NCI-H510A (cell line): ENCODE data around the gene PCDH12.

Source experiments
- DNase-seq: peaks from one replicate; lab custom pipeline; 2025; lab: John Stamatoyannopoulos, UW

PCDH12 gene

GRCh38 chr5:141966275-141966962, 8.4 kb upstream of the PCDH12 start:
- no peak for DNase-seq

GRCh38 chr5:141965071-141965470, 7.1 kb upstream of the PCDH12 start:
- DNase-seq = no peak

- DNase-seq = no peak
Observed at GRCh38 chr5:141963701-141964100, 5.7 kb upstream of the PCDH12 start.

- DNase-seq = no peak
Observed at GRCh38 chr5:141961466-141961865, 3.5 kb upstream of the PCDH12 start.

- DNase-seq = no peak
Observed at GRCh38 chr5:141960449-141961323, 2.7 kb upstream of the PCDH12 start.

- no peak for DNase-seq
Observed at GRCh38 chr5:141960018-141960417, 2.0 kb upstream of the PCDH12 start.

GRCh38 chr5:141958546-141959172, 657 bp upstream of the PCDH12 start:
- no peak for DNase-seq

- peak; percentile 17 for DNase-seq
Observed at GRCh38 chr5:141957367-141957996, 520 bp downstream of the PCDH12 start.

- no peak for DNase-seq
Observed at GRCh38 chr5:141954194-141954593, 3.8 kb downstream of the PCDH12 start.

- no peak for DNase-seq
Observed at GRCh38 chr5:141952020-141952419, 6.0 kb downstream of the PCDH12 start.

GRCh38 chr5:141951332-141951781, 6.6 kb downstream of the PCDH12 start:
- no peak for DNase-seq

GRCh38 chr5:141950207-141951005, 7.6 kb downstream of the PCDH12 start:
- DNase-seq = no peak

- DNase-seq = no peak
Observed at GRCh38 chr5:141949511-141949910, 8.5 kb downstream of the PCDH12 start.

- DNase-seq = no peak
Observed at GRCh38 chr5:141948812-141949211, 9.2 kb downstream of the PCDH12 start.

- no peak for DNase-seq
Observed at GRCh38 chr5:141947316-141947715, 10.7 kb downstream of the PCDH12 start.

GRCh38 chr5:141945511-141946051, 12.4 kb downstream of the PCDH12 start:
- no peak for DNase-seq

GRCh38 chr5:141944076-141944475, 13.9 kb downstream of the PCDH12 start:
- DNase-seq = no peak

GRCh38 chr5:141942185-141942857, 15.7 kb downstream of the PCDH12 start:
- DNase-seq = no peak

- no peak for DNase-seq
Observed at GRCh38 chr5:141941779-141942178, 16.2 kb downstream of the PCDH12 start.

- DNase-seq = no peak
Observed at GRCh38 chr5:141941307-141941706, 16.7 kb downstream of the PCDH12 start.
